Immature natural killer cell (primary cell): ENCODE results near the gene FYCO1. TPM values are rescaled to one million over a fixed set of nuclear protein-coding genes. Genes with fewer than 3 reads are reported as not detected.

Source experiments
- DNase-seq, 3 donors: peaks; one replicate each; pipeline ENCODE4 v3.0.0; 2022; ENCODE audit warnings: mixed read lengths in 1 of 3
- H3K27ac Mint-ChIP-seq, 6 donors: one replicate each; pipeline ENCODE4 v1.8.0; 2020; ENCODE audit warnings: mixed read lengths in 6 of 6, mild to moderate bottlenecking in 5 of 6, inconsistent platforms in 4 of 6, moderate library complexity in 3 of 6
- H3K27me3 Mint-ChIP-seq, 3 donors: one replicate each; pipeline ENCODE4 v1.8.0; 2020 to 2021; ENCODE audit warnings: low read depth in 3 of 3, mild to moderate bottlenecking in 3 of 3, mixed read lengths in 3 of 3, moderate library complexity in 3 of 3, inconsistent platforms in 1 of 3
- H3K36me3 Mint-ChIP-seq, 3 donors: one replicate each; pipeline ENCODE4 v1.8.0; 2020; ENCODE audit warnings: mixed read lengths in 3 of 3, inconsistent platforms in 2 of 3, mild to moderate bottlenecking in 2 of 3
- H3K4me1 Mint-ChIP-seq, 2 donors: one replicate each; pipeline ENCODE4 v1.8.0; 2020; ENCODE audit warnings: inconsistent platforms in 2 of 2, mild to moderate bottlenecking in 2 of 2, mixed read lengths in 2 of 2, moderate library complexity in 1 of 2
- H3K4me3 Mint-ChIP-seq, 5 donors: one replicate each; pipeline ENCODE4 v1.8.0; 2020; ENCODE audit warnings: mild to moderate bottlenecking in 5 of 5, mixed read lengths in 5 of 5, inconsistent platforms in 3 of 5, moderate library complexity in 3 of 5
- H3K9me3 Mint-ChIP-seq, 6 donors: one replicate each; pipeline ENCODE4 v1.8.0; 2020; ENCODE audit warnings: mild to moderate bottlenecking in 6 of 6, mixed read lengths in 6 of 6, inconsistent platforms in 4 of 6, moderate library complexity in 3 of 6
- polyA plus RNA-seq, 3 donors: library from polyadenylated mRNA; unstranded; fragments of 300-500 nt; fragmentation: Illumina TruSeq; gene quantifications; one replicate each; pipeline ENCODE4 v1.2.3, GENCODE V29; 2021

FYCO1 gene
- polyA plus RNA-seq, 3 donors from 2014 or later, result 0.22 to 6.1 (median 2.1) TPM

GRCh38 chr3:45986303-45986982 is 9.2 kb downstream of the FYCO1 start:
- H3K36me3 Mint-ChIP-seq, result peaks cover 4 to 33% (median 14%) of the 10 kb centered on the region in 3 donors
- peak overlapping the region in 4 of 6 donors; percentile 4 to 53 (median 36) for H3K27ac Mint-ChIP-seq
- no peak overlapping the region for H3K4me3 Mint-ChIP-seq
- no peaks in the 10 kb centered on the region for H3K9me3 Mint-ChIP-seq
- no peak for DNase-seq
- peaks cover 61 to 74% of the 10 kb centered on the region in 2 donors for H3K4me1 Mint-ChIP-seq
- peaks cover 0 to 1% (median 0%) of the 10 kb centered on the region in 3 donors for H3K27me3 Mint-ChIP-seq

GRCh38 chr3:45985532-45986302 is 9.9 kb downstream of the FYCO1 start:
- H3K4me3 Mint-ChIP-seq, result no peak overlapping the region
- peaks cover 56 to 72% of the 10 kb centered on the region in 2 donors for H3K4me1 Mint-ChIP-seq
- H3K27ac Mint-ChIP-seq, result peak overlapping the region in 3 of 6 donors; percentile 34 to 56 (median 53)
- peaks cover 11 to 40% (median 20%) of the 10 kb centered on the region in 3 donors for H3K36me3 Mint-ChIP-seq
- H3K9me3 Mint-ChIP-seq, result no peaks in the 10 kb centered on the region
- peaks cover 0 to 1% (median 0%) of the 10 kb centered on the region in 3 donors for H3K27me3 Mint-ChIP-seq
- DNase-seq, result no peak

- Mint-ChIP-seq H3K9me3 (no peaks in the 10 kb centered on the region), H3K27me3 (peaks cover 0 to 1% (median 0%) of the 10 kb centered on the region in 3 donors), H3K4me3 (no peak overlapping the region), H3K36me3 (peaks cover 11 to 46% (median 22%) of the 10 kb centered on the region in 3 donors), H3K27ac (peak overlapping the region in 4 of 6 donors; percentile 14 to 56 (median 40)), H3K4me1 (peaks cover 46 to 65% of the 10 kb centered on the region in 2 donors)
- DNase-seq, result no peak
Observed at GRCh38 chr3:45984331-45985312, 11.0 kb downstream of the FYCO1 start.

GRCh38 chr3:45983770-45984169 is 11.9 kb downstream of the FYCO1 start:
- peaks cover 41 to 64% of the 10 kb centered on the region in 2 donors for H3K4me1 Mint-ChIP-seq
- peak overlapping the region in 4 of 6 donors; percentile 23 to 53 (median 46) for H3K27ac Mint-ChIP-seq
- DNase-seq, result no peak
- H3K4me3 Mint-ChIP-seq, result peak overlapping the region in 1 of 5 donors; percentile 14
- no peaks in the 10 kb centered on the region for H3K9me3 Mint-ChIP-seq
- peaks cover 0 to 1% (median 0%) of the 10 kb centered on the region in 3 donors for H3K27me3 Mint-ChIP-seq
- peaks cover 11 to 54% (median 27%) of the 10 kb centered on the region in 3 donors for H3K36me3 Mint-ChIP-seq

- Mint-ChIP-seq H3K9me3 (no peaks in the 10 kb centered on the region), H3K27me3 (peaks cover 0 to 2% (median 1%) of the 10 kb centered on the region in 3 donors), H3K4me1 (peaks cover 40 to 66% of the 10 kb centered on the region in 2 donors), H3K36me3 (peaks cover 23 to 66% (median 34%) of the 10 kb centered on the region in 3 donors), H3K27ac (peak overlapping the region in 1 of 6 donors; percentile 25), H3K4me3 (no peak overlapping the region)
- DNase-seq, result no peak
Observed at GRCh38 chr3:45981346-45982074, 14.1 kb downstream of the FYCO1 start.

GRCh38 chr3:45980819-45981218 is 14.8 kb downstream of the FYCO1 start:
- peaks cover 23 to 66% (median 34%) of the 10 kb centered on the region in 3 donors for H3K36me3 Mint-ChIP-seq
- peaks cover 40 to 66% of the 10 kb centered on the region in 2 donors for H3K4me1 Mint-ChIP-seq
- H3K9me3 Mint-ChIP-seq, result no peaks in the 10 kb centered on the region
- H3K27me3 Mint-ChIP-seq, result peaks cover 0 to 2% (median 1%) of the 10 kb centered on the region in 3 donors
- H3K27ac Mint-ChIP-seq, result peak overlapping the region in 1 of 6 donors; percentile 25
- H3K4me3 Mint-ChIP-seq, result no peak overlapping the region
- DNase-seq, result no peak

GRCh38 chr3:45980229-45980813 is 15.3 kb downstream of the FYCO1 start:
- Mint-ChIP-seq H3K9me3 (no peaks in the 10 kb centered on the region), H3K27ac (no peak overlapping the region), H3K4me1 (peaks cover 43 to 66% of the 10 kb centered on the region in 2 donors), H3K36me3 (peaks cover 27 to 70% (median 35%) of the 10 kb centered on the region in 3 donors), H3K4me3 (no peak overlapping the region), H3K27me3 (peaks cover 1 to 2% (median 2%) of the 10 kb centered on the region in 3 donors)
- DNase-seq, result no peak

GRCh38 chr3:45979378-45979777 is 16.2 kb downstream of the FYCO1 start:
- H3K9me3 Mint-ChIP-seq, result no peaks in the 10 kb centered on the region
- peak overlapping the region in 3 of 6 donors; percentile 21 to 43 (median 40) for H3K27ac Mint-ChIP-seq
- H3K36me3 Mint-ChIP-seq, result peaks cover 33 to 72% (median 38%) of the 10 kb centered on the region in 3 donors
- H3K4me3 Mint-ChIP-seq, result no peak overlapping the region
- DNase-seq, result no peak
- H3K27me3 Mint-ChIP-seq, result peaks cover 1 to 2% (median 2%) of the 10 kb centered on the region in 3 donors
- peaks cover 49 to 60% of the 10 kb centered on the region in 2 donors for H3K4me1 Mint-ChIP-seq

GRCh38 chr3:45978006-45978761 is 17.4 kb downstream of the FYCO1 start:
- peaks cover 42 to 55% of the 10 kb centered on the region in 2 donors for H3K4me1 Mint-ChIP-seq
- peaks cover 0 to 2% (median 2%) of the 10 kb centered on the region in 3 donors for H3K27me3 Mint-ChIP-seq
- H3K9me3 Mint-ChIP-seq, result no peaks in the 10 kb centered on the region
- H3K36me3 Mint-ChIP-seq, result peaks cover 37 to 69% (median 39%) of the 10 kb centered on the region in 3 donors
- peak overlapping the region; percentile 54 to 88 (median 82) for H3K27ac Mint-ChIP-seq
- H3K4me3 Mint-ChIP-seq, result peak overlapping the region; percentile 28 to 73 (median 65)
- DNase-seq, result no peak

GRCh38 chr3:45976191-45977091 is 19.2 kb downstream of the FYCO1 start:
- Mint-ChIP-seq H3K27me3 (peaks cover 0 to 2% (median 2%) of the 10 kb centered on the region in 3 donors), H3K36me3 (peaks cover 43 to 71% (median 49%) of the 10 kb centered on the region in 3 donors), H3K27ac (peak overlapping the region; percentile 55 to 94 (median 82)), H3K4me1 (peaks cover 50 to 72% of the 10 kb centered on the region in 2 donors), H3K9me3 (no peaks in the 10 kb centered on the region), H3K4me3 (peak overlapping the region; percentile 44 to 82 (median 49))
- DNase-seq, result peak; percentile 25 to 54 (median 35)

GRCh38 chr3:45975686-45976085 is 19.9 kb downstream of the FYCO1 start:
- peaks cover 50 to 67% of the 10 kb centered on the region in 2 donors for H3K4me1 Mint-ChIP-seq
- H3K9me3 Mint-ChIP-seq, result no peaks in the 10 kb centered on the region
- DNase-seq, result no peak
- H3K4me3 Mint-ChIP-seq, result peak overlapping the region in 4 of 5 donors; percentile 39 to 82 (median 49)
- H3K27me3 Mint-ChIP-seq, result peaks cover 0 to 2% (median 2%) of the 10 kb centered on the region in 3 donors
- H3K36me3 Mint-ChIP-seq, result peaks cover 43 to 70% (median 47%) of the 10 kb centered on the region in 3 donors
- peak overlapping the region; percentile 55 to 94 (median 74) for H3K27ac Mint-ChIP-seq
